Epidermal melanocyte (primary cell): Measurements from ENCODE around the gene GNMT.

ENCODE experiments used
- DNase-seq: peaks from one replicate; pipeline ENCODE4 v3.0.0; 2011; ENCODE audit warnings: low spot score; ENCODE audit not compliant: insufficient read length

GNMT gene

DNA sequence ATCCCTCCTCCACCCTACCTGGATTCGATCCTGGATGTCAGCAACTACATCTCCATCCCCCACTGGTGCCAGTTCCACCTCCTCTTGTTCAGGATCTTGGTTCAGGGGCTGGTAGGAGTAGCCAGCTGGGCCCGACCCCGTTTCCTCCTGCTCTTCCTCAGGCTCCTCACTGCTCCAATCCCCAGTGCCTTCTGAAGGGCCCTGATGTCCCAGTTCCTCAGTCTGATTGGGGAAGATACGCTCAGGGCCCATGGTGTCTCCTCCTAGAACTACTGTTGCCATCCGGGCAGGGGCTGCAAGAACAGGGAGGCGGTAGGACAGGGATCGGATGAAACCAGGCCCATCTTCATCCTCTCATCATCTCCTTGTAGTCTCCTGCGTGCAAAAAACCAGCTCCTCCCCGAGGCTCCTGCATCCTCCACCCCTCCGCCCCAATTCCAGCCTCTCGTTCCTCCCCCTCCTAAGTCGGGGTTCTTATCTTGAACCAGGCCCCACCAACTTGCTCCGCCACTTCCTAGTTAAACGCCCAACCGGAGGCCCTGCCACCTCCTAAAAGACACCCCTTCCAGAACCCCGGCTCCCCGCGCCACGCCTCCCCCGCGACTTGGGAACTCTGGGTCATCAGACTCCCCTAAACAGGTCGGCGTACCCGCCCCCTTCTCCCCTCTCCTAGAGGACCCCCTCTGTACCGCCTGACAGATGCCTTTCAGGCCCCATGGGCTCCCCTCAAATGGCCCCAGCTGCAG lies 52.7 kb downstream of the GNMT start:
- DNase-seq = no peak
